Frontal cortex (tissue), 4 donors: ENCODE measurements around the gene PBX3. TPM values are rescaled to one million over a fixed set of nuclear protein-coding genes. Genes with fewer than 3 reads are reported as not detected.

Experiments
- DNase-seq, 2 donors: peaks; one replicate each; pipeline ENCODE4 v3.0.0; 2012; ENCODE audit warnings: low spot score in 2 of 2
- FAIRE-seq: peaks from 2 replicates; lab custom pipeline; 2012; peaks lifted over from hg19 to GRCh38; lab: Jason Lieb, UNC
- total RNA-seq: library from RNA; depleted of rRNA; stranded (reverse); fragments of >200 nt; gene quantifications from one replicate; pipeline ENCODE4 v1.2.3, GENCODE V29; 2014
- donor health status: control.
- donor health status: control.
- donor health status: control.

PBX3 gene
- total RNA-seq, 1 donor from 2014 or later, result 37.5 TPM

GRCh38 chr9:125963932-125964331, 216.8 kb downstream of the PBX3 start:
- FAIRE-seq (no peak), DNase-seq (no peak)

GRCh38 chr9:125964702-125965225, 217.6 kb downstream of the PBX3 start:
- DNase-seq, result no peak
- FAIRE-seq, result no peak

- no peak for FAIRE-seq
- no peak for DNase-seq
Observed at GRCh38 chr9:125965477-125965876, 218.3 kb downstream of the PBX3 start.

GRCh38 chr9:125966466-125966865, 219.3 kb downstream of the PBX3 start:
- FAIRE-seq (no peak), DNase-seq (no peak)

GRCh38 chr9:125966959-125967711, 220.0 kb downstream of the PBX3 start:
- FAIRE-seq (no peak), DNase-seq (no peak)

- FAIRE-seq, result no peak
- no peak for DNase-seq
Observed at GRCh38 chr9:125968714-125969374, 221.7 kb downstream of the PBX3 start.

- FAIRE-seq (no peak), DNase-seq (no peak)
Observed at GRCh38 chr9:125969462-125969861, 222.3 kb downstream of the PBX3 start.

- DNase-seq, result no peak
- no peak for FAIRE-seq
Observed at GRCh38 chr9:125969868-125970267, 222.7 kb downstream of the PBX3 start.

GRCh38 chr9:125970340-125970739, 223.2 kb downstream of the PBX3 start:
- no peak for DNase-seq
- no peak for FAIRE-seq

- DNase-seq (no peak), FAIRE-seq (no peak)
Observed at GRCh38 chr9:125971050-125971449, 223.9 kb downstream of the PBX3 start.

GRCh38 chr9:125972012-125972729, 225.0 kb downstream of the PBX3 start:
- no peak for DNase-seq
- no peak for FAIRE-seq

- FAIRE-seq (no peak), DNase-seq (no peak)
Observed at GRCh38 chr9:125973547-125973946, 226.4 kb downstream of the PBX3 start.

GRCh38 chr9:125974705-125975104, 227.5 kb downstream of the PBX3 start:
- no peak for FAIRE-seq

GRCh38 chr9:125977223-125977622, 230.1 kb downstream of the PBX3 start:
- DNase-seq (no peak), FAIRE-seq (no peak)

More at GRCh38 chr9:125974705-125975104, 227.5 kb downstream of the PBX3 start:
- DNase-seq, result no peak

- FAIRE-seq (no peak), DNase-seq (no peak)
Observed at GRCh38 chr9:125979383-125979782, 232.2 kb downstream of the PBX3 start.

- DNase-seq (no peak), FAIRE-seq (no peak)
Observed at GRCh38 chr9:125982798-125983406, 235.7 kb downstream of the PBX3 start.

- FAIRE-seq, result no peak
- no peak for DNase-seq
Observed at GRCh38 chr9:125983681-125984080, 236.5 kb downstream of the PBX3 start.

- DNase-seq (no peak), FAIRE-seq (no peak)
Observed at GRCh38 chr9:125984461-125984860, 237.3 kb downstream of the PBX3 start.

- FAIRE-seq (no peak), DNase-seq (no peak)
Observed at GRCh38 chr9:125985142-125985997, 238.2 kb downstream of the PBX3 start.
